Stimulated activated naive CD4-positive, alpha-beta T cell (primary cell): Measurements from ENCODE around the gene DAGLA.
"Not testable (repeated sequence)": the region's sequence is repeated elsewhere in the genome, so short reads cannot be mapped to it uniquely, and the experiment has no call there.

Experiments
- DNase-seq, 6 experiments: peaks; one replicate each; lab custom pipeline; 2025; lab: John Stamatoyannopoulos, UW

The DAGLA gene

GRCh38 chr11:61679893-61680621 is at the start of gene DAGLA:
Gene DAGLA (plus strand): TSS chr11:61680391. CDS start chr11:61720156, 39,765 bp downstream.
- DNase-seq, result peak; percentile 42 to 84 (median 75)

GRCh38 chr11:61632096-61632495 is 48.1 kb upstream of the DAGLA start:
- no peak for DNase-seq

- DNase-seq, result no peak
Measured at GRCh38 chr11:61635304-61635703, 44.9 kb upstream of the DAGLA start.

- DNase-seq, result no peak
Measured at GRCh38 chr11:61635787-61636186, 44.4 kb upstream of the DAGLA start.

GRCh38 chr11:61636676-61637075 is 43.5 kb upstream of the DAGLA start:
- no peak for DNase-seq

- no peak for DNase-seq
Measured at GRCh38 chr11:61637277-61637676, 42.9 kb upstream of the DAGLA start.

GRCh38 chr11:61639816-61640443 is 40.3 kb upstream of the DAGLA start:
- no peak for DNase-seq

- no peak for DNase-seq
Measured at GRCh38 chr11:61642162-61642561, 38.0 kb upstream of the DAGLA start.

- DNase-seq, result no peak
Measured at GRCh38 chr11:61645179-61645868, 34.9 kb upstream of the DAGLA start.

GRCh38 chr11:61647529-61647928 is 32.7 kb upstream of the DAGLA start:
- no peak for DNase-seq

GRCh38 chr11:61650781-61651571 is 29.2 kb upstream of the DAGLA start:
- no peak for DNase-seq

GRCh38 chr11:61652135-61652534 is 28.1 kb upstream of the DAGLA start:
- DNase-seq, result no peak

GRCh38 chr11:61654397-61654829 is 25.8 kb upstream of the DAGLA start:
- no peak for DNase-seq

- DNase-seq, result not testable (repeated sequence)
Measured at GRCh38 chr11:61655266-61656159, 24.7 kb upstream of the DAGLA start.

GRCh38 chr11:61656347-61657077 is 23.7 kb upstream of the DAGLA start:
- DNase-seq, result no peak

- DNase-seq, result no peak
Measured at GRCh38 chr11:61657566-61658290, 22.5 kb upstream of the DAGLA start.

GRCh38 chr11:61659413-61660196 is 20.6 kb upstream of the DAGLA start:
- no peak for DNase-seq

- not testable (repeated sequence) for DNase-seq
Measured at GRCh38 chr11:61660997-61661396, 19.2 kb upstream of the DAGLA start.
